CD14-positive monocyte (primary cell): ENCODE measurements around the gene JMY. TPM values are rescaled to one million over a fixed set of nuclear protein-coding genes. Genes with fewer than 3 reads are reported as not detected.

Experiments used
- DNase-seq, 3 donors: peaks; one replicate each; pipeline ENCODE4 v3.0.0-alpha.2; 2011 to 2022
- H2AFZ ChIP-seq: 2 replicates; pipeline ENCODE4 v1.6.0; 2012; ENCODE audit warnings: mild to moderate bottlenecking, low read depth, low read length, inconsistent platforms; ENCODE audit not compliant: insufficient read depth, poor library complexity, severe bottlenecking
- H3K27ac ChIP-seq, 2 donors: 1 replicate in 1 of 2; 2 replicates in 1 of 2; pipeline ENCODE4 v1.5.1; 2012 to 2013; ENCODE audit warnings: low read length in 2 of 2, control low read depth in 1 of 2, inconsistent platforms in 1 of 2, low read depth in 1 of 2, mild to moderate bottlenecking in 1 of 2
- H3K27me3 ChIP-seq, 2 donors: one replicate each; pipeline versions ENCODE4 v1.6.0 to v1.6.1; 2011 to 2013; ENCODE audit warnings: low read length in 2 of 2; ENCODE audit not compliant: control insufficient read depth in 2 of 2, insufficient read depth in 2 of 2
- H3K36me3 ChIP-seq, 2 donors: replicated peaks in 1 of 2; 1 replicate in 1 of 2; 2 replicates in 1 of 2; pipeline versions ENCODE4 v1.5.1 to v1.6.1; 2012 to 2013; ENCODE audit warnings: low read length in 2 of 2, control low read depth in 1 of 2, inconsistent platforms in 1 of 2, mild to moderate bottlenecking in 1 of 2; ENCODE audit not compliant: insufficient read depth in 2 of 2, control insufficient read depth in 1 of 2
- H3K4me1 ChIP-seq, 2 donors: 1 replicate in 1 of 2; 2 replicates in 1 of 2; pipeline versions ENCODE4 v1.5.1 to v1.6.1; 2012 to 2013; ENCODE audit warnings: low read length in 2 of 2, control low read depth in 1 of 2, inconsistent platforms in 1 of 2, mild to moderate bottlenecking in 1 of 2, moderate library complexity in 1 of 2; ENCODE audit not compliant: insufficient read depth in 2 of 2, control insufficient read depth in 1 of 2
- H3K4me2 ChIP-seq: replicated peaks from 2 replicates; pipeline ENCODE3; 2012; ENCODE audit warnings: low read length, moderate library complexity, mild to moderate bottlenecking; ENCODE audit not compliant: poor library complexity, severe bottlenecking; ENCODE audit errors: extremely low read depth
- H3K4me3 ChIP-seq, 3 experiments: fragments of 200-600 bp in 1 of 3; sonication (generic) in 1 of 3; replicated peaks in 1 of 3; 1 replicate in 2 of 3; 2 replicates in 1 of 3; pipeline ENCODE4 v1.5.1; 2011 to 2013; ENCODE audit warnings: low read length in 3 of 3, mild to moderate bottlenecking in 3 of 3, control low read depth in 2 of 3, low read depth in 2 of 3, inconsistent platforms in 1 of 3, moderate library complexity in 1 of 3
- H3K79me2 ChIP-seq: 2 replicates; pipeline ENCODE4 v1.6.0; 2012; ENCODE audit warnings: mild to moderate bottlenecking, control low read depth, inconsistent platforms, low read length, moderate library complexity; ENCODE audit not compliant: insufficient read depth
- H3K9ac ChIP-seq: 2 replicates; pipeline ENCODE4 v1.6.0; 2017; ENCODE audit warnings: low read length, mild to moderate bottlenecking; ENCODE audit not compliant: insufficient read depth, poor library complexity, severe bottlenecking
- H3K9me3 ChIP-seq, 2 donors: replicated peaks in 1 of 2; 1 replicate in 1 of 2; 2 replicates in 1 of 2; pipeline versions ENCODE4 v1.5.1 to v1.6.1; 2012 to 2013; ENCODE audit warnings: low read length in 2 of 2, control low read depth in 1 of 2; ENCODE audit not compliant: control insufficient read depth in 1 of 2, insufficient read depth in 1 of 2
- H4K20me1 ChIP-seq: 2 replicates; pipeline ENCODE4 v1.6.0; 2012; ENCODE audit warnings: mild to moderate bottlenecking, low read length, control low read depth, moderate library complexity; ENCODE audit not compliant: insufficient read depth
- H3K27ac Mint-ChIP-seq, 7 donors: one replicate each; pipeline ENCODE4 v1.8.0; 2020; ENCODE audit warnings: mild to moderate bottlenecking in 7 of 7, mixed read lengths in 7 of 7, moderate library complexity in 6 of 7, inconsistent platforms in 2 of 7
- H3K27me3 Mint-ChIP-seq, 3 donors: one replicate each; pipeline ENCODE4 v1.8.0; 2021 to 2022; ENCODE audit warnings: low read depth in 3 of 3, mild to moderate bottlenecking in 3 of 3, mixed read lengths in 3 of 3, moderate library complexity in 3 of 3, inconsistent platforms in 1 of 3
- H3K36me3 Mint-ChIP-seq, 2 donors: one replicate each; pipeline ENCODE4 v1.8.0; 2020; ENCODE audit warnings: mixed read lengths in 2 of 2, inconsistent platforms in 1 of 2, mild to moderate bottlenecking in 1 of 2
- H3K4me1 Mint-ChIP-seq: one replicate; pipeline ENCODE4 v1.8.0; 2020; ENCODE audit warnings: mild to moderate bottlenecking, mixed read lengths
- H3K4me3 Mint-ChIP-seq, 2 donors: one replicate each; pipeline ENCODE4 v1.8.0; 2020; ENCODE audit warnings: mild to moderate bottlenecking in 2 of 2, mixed read lengths in 2 of 2, moderate library complexity in 1 of 2
- H3K9me3 Mint-ChIP-seq, 7 donors: one replicate each; pipeline ENCODE4 v1.8.0; 2020 to 2022; ENCODE audit warnings: mixed read lengths in 7 of 7, mild to moderate bottlenecking in 6 of 7, moderate library complexity in 6 of 7, inconsistent platforms in 2 of 7
- CTCF ChIP-seq: fragments of 200-600 bp; IDR thresholded peaks from one replicate; pipeline ENCODE4 v1.8.0; 2022; ENCODE audit warnings: antibody characterized with exemption, mild to moderate bottlenecking
- WGBS: methylation state at CpG from one replicate; pipeline ENCODE4 v1.1.5; 2013; ENCODE audit warnings: missing lambda C conversion rate; ENCODE audit not compliant: insufficient coverage; 5-methylcytosine and 5-hydroxymethylcytosine counted together
- intact Hi-C, 2 donors: fragments of 100-400 bp; cut with micrococcal nuclease; formaldehyde crosslinking; loops; one replicate each; pipeline versions ENCODE4 v1.15.0 to v1.15.1; 2023
- polyA minus RNA-seq: library from RNA; depleted of rRNA, polyadenylated mRNA; stranded (reverse); fragments of >200 nt; gene quantifications from 2 replicates; pipeline ENCODE4 v1.2.3, GENCODE V29; 2012
- polyA plus RNA-seq, 3 donors: library from polyadenylated mRNA; depleted of rRNA in 1 of 3; unstranded in 2 of 3; stranded (reverse) in 1 of 3; fragments of 300-500 nt in 2 of 3; fragments of >200 nt in 1 of 3; fragmentation: Illumina TruSeq in 2 of 3; gene quantifications; 1 replicate in 2 of 3; 2 replicates in 1 of 3; pipeline ENCODE4 v1.2.3, GENCODE V29; 2012 to 2021
- total RNA-seq, 12 experiments: library from RNA in 1 of 12; stranded (reverse) in 1 of 12; fragments of 120-200 nt in 1 of 12; gene quantifications; one replicate each; pipeline ENCODE4 v1.2.4 and lab custom pipeline; 2013 to 2026; ENCODE audit warnings: mixed read lengths in 6 of 12, inconsistent platforms in 1 of 12

JMY gene
- total RNA-seq (2013), result 6.5 TPM
- polyA plus RNA-seq (1 to 10 TPM in 2 of 3 donors, under 1 TPM in 1; 0.60 to 1.6 (median 1.1) TPM), polyA minus RNA-seq (5.8 and 7.2 TPM in 2 replicates), total RNA-seq (lab: John Stamatoyannopoulos, UW) (10.1 to 100 (median 78.6) reads per million in 11 experiments)

GRCh38 chr5:79235634-79236361, at the start of gene JMY:
Gene JMY (plus strand): TSS chr5:79236131. CDS start chr5:79236651, 520 bp downstream.
- Histone ChIP-seq H4K20me1 (peaks cover 23% of the 10 kb centered on the region), H2AFZ (peak within 1 kb of the TSS; percentile 92), H3K9me3 (no peaks in the 10 kb centered on the region), H3K27ac (peak within 1 kb of the TSS; percentile 26 to 60), H3K36me3 (no peaks in the 10 kb centered on the region), H3K9ac (peak within 1 kb of the TSS; percentile 76), H3K4me2 (peak within 1 kb of the TSS; percentile 80), H3K79me2 (peaks cover 3% of the 10 kb centered on the region), H3K4me3 (peak within 1 kb of the TSS; percentile 84 to 89 (median 87)), H3K27me3 (peaks cover 14 to 21% of the 10 kb centered on the region in 2 donors), H3K4me1 (peaks cover 24 to 32% of the 10 kb centered on the region in 2 donors)
- peak; percentile 79 to 85 (median 83) for DNase-seq
- intact Hi-C loops, result no loop called here
- Mint-ChIP-seq H3K9me3 (peaks cover 0 to 14% (median 0%) of the 10 kb centered on the region in 7 donors), H3K27me3 (peaks cover 19 to 30% (median 27%) of the 10 kb centered on the region in 3 donors), H3K27ac (peak within 1 kb of the TSS; percentile 82 to 92 (median 87)), H3K36me3 (peaks cover 5 to 6% of the 10 kb centered on the region in 2 donors), H3K4me1 (peaks cover 31% of the 10 kb centered on the region), H3K4me3 (peak within 1 kb of the TSS; percentile 95 to 97)
- WGBS, result under 1% methylated on average over 83 of the region's 83 CpGs
- TF ChIP-seq CTCF, result no peak

- Mint-ChIP-seq H3K4me1 (no peaks in the 10 kb centered on the region), H3K27me3 (peaks cover 0 to 2% (median 2%) of the 10 kb centered on the region in 3 donors), H3K4me3 (no peak overlapping the region), H3K27ac (no peak overlapping the region), H3K9me3 (no peaks in the 10 kb centered on the region), H3K36me3 (no peaks in the 10 kb centered on the region)
- TF ChIP-seq CTCF, result no peak
- Histone ChIP-seq H3K9me3 (no peaks in the 10 kb centered on the region), H3K4me1 (no peaks in the 10 kb centered on the region), H3K4me3 (no peak overlapping the region), H4K20me1 (no peaks in the 10 kb centered on the region), H3K79me2 (no peaks in the 10 kb centered on the region), H3K36me3 (no peaks in the 10 kb centered on the region), H2AFZ (no peak overlapping the region), H3K27ac (no peak overlapping the region), H3K9ac (no peak overlapping the region), H3K4me2 (no peak overlapping the region), H3K27me3 (no peaks in the 10 kb centered on the region)
- DNase-seq, result no peak
- intact Hi-C loops, result no loop called here
- WGBS, result no CpG with 5 or more reads among the region's 1 CpG
Observed at GRCh38 chr5:79186455-79186854, 49.5 kb upstream of the JMY start.
